ENCODE results near the gene HMGB2. TPM values are rescaled to one million over a fixed set of nuclear protein-coding genes. Genes with fewer than 3 reads are reported as not detected.

The HMGB2 gene
- total and polyA plus RNA-seq, 2 of the 8 experiments (the other 6 are each of a cell fraction or from before 2014, with no cell fraction given) = 54.7 to 218 TPM

GRCh38 chr4:173370130-173370476, 35.9 kb upstream of the HMGB2 start:
- Histone ChIP-seq H3K56ac (replicated peaks; ENCODE audit: insufficient read length, low read depth, low read length) (peak overlapping the region; percentile 27), H4K8ac (ENCODE audit: extremely low read depth, insufficient read depth, low read length) (peak overlapping the region; percentile 35; the same call in 1 of the 2 replicates), H2AK5ac (ENCODE audit: low read depth, low read length) (no peak overlapping the region), H3K4me3 (ENCODE audit: extremely low read depth in 1 of 4, insufficient read depth in 2 of 4, low read depth in 3 of 4, low read length in 4 of 4) (peak overlapping the region; percentile 68 to 90 (median 84)), H2BK20ac (ENCODE audit: low read length) (no peak overlapping the region), H3K27ac (ENCODE audit: low read depth, low read length) (no peak overlapping the region), H2BK12ac (ENCODE audit: low read depth, low read length) (no peak overlapping the region; the same call in 1 of the 2 replicates), H2AFZ (ENCODE audit: low read length) (peak overlapping the region; percentile 99), H3K23me2 (ENCODE audit: low read depth, low read length) (peaks cover 11% of the 10 kb centered on the region), H3K4ac (replicated peaks; ENCODE audit: insufficient read length, low read depth, low read length) (no peak overlapping the region), H2BK5ac (ENCODE audit: low read depth, low read length) (no peak overlapping the region), H3K9ac (replicated peaks in 1 of 4; ENCODE audit: extremely low read depth in 1 of 4, low read depth in 3 of 4, low read length in 3 of 4) (peak overlapping the region in 2 of 4 experiments; percentile 47 to 67; a peak in 4 of 7 replicates), H4K5ac (ENCODE audit: insufficient read length, low read depth, low read length) (peak overlapping the region; percentile 1), H3K14ac (ENCODE audit: insufficient read length) (no peak overlapping the region), H3K79me2 (ENCODE audit: control insufficient read depth in 1 of 2, insufficient read depth in 2 of 2, low read length in 2 of 2) (peaks cover 0 to 11% of the 10 kb centered on the region in 2 experiments; a peak in 2 of 4 replicates), H2BK120ac (replicated peaks; ENCODE audit: low read depth, low read length) (no peak overlapping the region), H3K79me1 (ENCODE audit: low read depth, low read length) (no peaks in the 10 kb centered on the region), H3K4me2 (ENCODE audit: insufficient read depth in 1 of 2, low read depth in 2 of 2, low read length in 2 of 2) (peak overlapping the region; percentile 90 to 97), H3K4me1 (replicated peaks in 1 of 4; ENCODE audit: control insufficient read depth in 3 of 4, insufficient read depth in 4 of 4, low read length in 3 of 4) (no peaks in the 10 kb centered on the region; a peak in 1 of 7 replicates), H2BK15ac (ENCODE audit: low read length) (no peak overlapping the region), H3K27me3 (replicated peaks in 1 of 4; ENCODE audit: control insufficient read depth in 3 of 4, extremely low read depth in 1 of 4, insufficient read depth in 3 of 4, low read length in 3 of 4) (no peaks in the 10 kb centered on the region), H3K23ac (ENCODE audit: insufficient read length) (no peak overlapping the region), H3K9me3 (ENCODE audit: insufficient read depth in 2 of 2, low read depth in 1 of 2, low read length in 1 of 2) (no peaks in the 10 kb centered on the region), H4K20me1 (replicated peaks in 1 of 2; ENCODE audit: control insufficient read depth in 1 of 2, insufficient read depth in 2 of 2, low read length in 2 of 2) (no peaks in the 10 kb centered on the region), H3K18ac (ENCODE audit: extremely low read depth, low read length) (no peak overlapping the region), H3K36me3 (ENCODE audit: control insufficient read depth in 2 of 4, insufficient read depth in 4 of 4, low read length in 3 of 4) (peaks cover 0 to 4% (median 0%) of the 10 kb centered on the region in 4 experiments; a peak in 1 of 8 replicates), H4K91ac (replicated peaks; ENCODE audit: insufficient read length, low read length) (peak overlapping the region; percentile 20)
- POLR2A ChIA-PET (ENCODE audit: partially characterized antibody) = interaction anchor here (2.1 to 6.6 kb wide), 2 partner anchors 31 to 38 kb away, joined by 4 to 123 read pairs; partner anchors contain the start of gene HMGB2
- 0% methylated on average over 12 of the region's 14 CpGs; no CpG with 5 or more reads in 1 of the 2 experiments for WGBS, 2 experiments (ENCODE audit: extremely low coverage in 1 of 2, insufficient coverage in 1 of 2, insufficient read length in 1 of 2, insufficient replicate concordance in 2 of 2, low coverage in 1 of 2, low lambda C conversion rate in 2 of 2, missing lambda C conversion rate in 1 of 2)
- DNase-seq (ENCODE audit: low read depth in 1 of 2, low spot score in 2 of 2) (peak in 1 of 2 experiments; percentile 52), FAIRE-seq (no peak)
- CTCF ChIA-PET (ENCODE audit: partially characterized antibody) = interaction anchor here (0.9 to 3.3 kb wide), 7 partner anchors 9 to 382 kb away, joined by 3 to 11 read pairs (median 6); no protein-coding TSS in a partner anchor
- TF ChIP-seq JUN (IDR thresholded peaks at IDR 0.05; ENCODE audit: low read depth, low read length) = no peak
- no peak for TF ChIP-seq SIRT6 (IDR thresholded peaks at IDR 0.05; ENCODE audit: low read length)
- TF ChIP-seq ZNF274 (IDR thresholded peaks at IDR 0.05; ENCODE audit: borderline replicate concordance, extremely low read depth, low read length) = no peak
- TF ChIP-seq RAD21 (IDR thresholded peaks at IDR 0.05 in 1 of 2, conservative IDR thresholded peaks at IDR 0.05 in 1 of 2; ENCODE audit: low read depth in 2 of 2, low read length in 2 of 2) = no peak
- no peak for TF ChIP-seq HDAC2 (IDR thresholded peaks at IDR 0.05; ENCODE audit: borderline replicate concordance in 1 of 2, low read depth in 2 of 2, low read length in 2 of 2)
- TF ChIP-seq TAF1 (IDR thresholded peaks at IDR 0.05; ENCODE audit: low read depth, low read length) = no peak
- TF ChIP-seq RFX5 (IDR thresholded peaks at IDR 0.05; ENCODE audit: borderline replicate concordance, low read depth, low read length) = no peak
- TF ChIP-seq PHF8 (conservative IDR thresholded peaks at IDR 0.05; ENCODE audit: low read depth, low read length) = no peak
- no peak for TF ChIP-seq NANOG (IDR thresholded peaks at IDR 0.05; ENCODE audit: insufficient read depth, low read depth, low read length, poor library complexity, severe bottlenecking)
- no peak for TF ChIP-seq ATF3 (IDR thresholded peaks at IDR 0.05; ENCODE audit: insufficient read depth, low read depth, low read length)
- TF ChIP-seq BRCA1 (IDR thresholded peaks at IDR 0.05; ENCODE audit: low read depth, low read length) = no peak
- TF ChIP-seq KDM1A (IDR thresholded peaks at IDR 0.05; ENCODE audit: borderline replicate concordance, low read length) = no peak
- TF ChIP-seq SP1 (IDR thresholded peaks at IDR 0.05; ENCODE audit: low read depth, low read length) = no peak
